ENCODE measurements around the gene ELF4. TPM values are rescaled to one million over a fixed set of nuclear protein-coding genes. Genes with fewer than 3 reads are reported as not detected.

ELF4 gene
- total and polyA plus RNA-seq, 4 donors = 1.9 to 6.6 (median 3.8) TPM

DNA sequence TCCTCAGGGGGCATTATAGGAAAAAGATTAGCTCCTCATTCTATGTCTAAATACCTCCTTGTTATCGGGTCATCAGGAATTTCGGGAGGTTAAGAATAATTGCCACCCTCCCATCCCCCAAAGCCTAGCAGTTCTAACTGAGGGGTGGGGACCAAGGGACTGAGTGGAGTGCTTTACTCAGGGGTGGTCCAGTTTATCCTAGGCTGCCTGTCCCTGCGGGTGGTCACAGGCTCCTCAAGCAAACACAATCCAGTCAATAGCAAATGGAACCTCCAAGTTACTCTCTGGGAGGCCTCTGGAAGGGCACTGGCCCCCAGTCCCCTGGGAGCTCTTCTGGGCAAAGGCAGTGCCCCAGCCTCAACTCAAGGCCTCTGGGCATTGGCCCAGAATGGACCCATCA, 6.7 kb downstream of the ELF4 start:
- DNase-seq (ENCODE audit: low read depth in 4 of 6, low spot score in 6 of 6) = no peak
- Histone ChIP-seq H3K4me3 (ENCODE audit: low read depth, low read length) (no peak overlapping the region), H3K9me3 (ENCODE audit: control insufficient read depth, insufficient read depth, low read length) (no peaks in the 10 kb centered on the region), H3K4me1 (ENCODE audit: control insufficient read depth, insufficient read depth, low read length) (peaks cover 8% of the 10 kb centered on the region), H3K36me3 (ENCODE audit: control insufficient read depth, insufficient read depth, low read length) (no peaks in the 10 kb centered on the region), H3K27me3 (ENCODE audit: control insufficient read depth, insufficient read depth, low read length) (peaks cover 2% of the 10 kb centered on the region), H3K27ac (ENCODE audit: low read depth, low read length) (no peak overlapping the region)
- 20% methylated on average over 1 of the region's 3 CpGs for WGBS (ENCODE audit: insufficient coverage)

GRCh38 chrX:130100180-130100579, 10.1 kb downstream of the ELF4 start:
- Histone ChIP-seq H3K4me3 (ENCODE audit: low read depth, low read length) (no peak overlapping the region), H3K9me3 (ENCODE audit: control insufficient read depth, insufficient read depth, low read length) (no peaks in the 10 kb centered on the region), H3K27ac (ENCODE audit: low read depth, low read length) (no peak overlapping the region), H3K4me1 (ENCODE audit: control insufficient read depth, insufficient read depth, low read length) (no peaks in the 10 kb centered on the region), H3K36me3 (ENCODE audit: control insufficient read depth, insufficient read depth, low read length) (no peaks in the 10 kb centered on the region), H3K27me3 (ENCODE audit: control insufficient read depth, insufficient read depth, low read length) (no peaks in the 10 kb centered on the region)
- 80% methylated on average over 5 of the region's 5 CpGs for WGBS (ENCODE audit: insufficient coverage)
- no peak for DNase-seq (ENCODE audit: low read depth in 4 of 6, low spot score in 6 of 6)

- H3K27ac ChIP-seq (ENCODE audit: low read depth, low read length) = no peak overlapping the region
- WGBS (ENCODE audit: insufficient coverage) = 60% methylated on average over 5 of the region's 5 CpGs
- DNase-seq (ENCODE audit: low read depth in 4 of 6, low spot score in 6 of 6) = no peak
- H3K4me1 ChIP-seq (ENCODE audit: control insufficient read depth, insufficient read depth, low read length) = no peaks in the 10 kb centered on the region
- H3K27me3 ChIP-seq (ENCODE audit: control insufficient read depth, insufficient read depth, low read length) = no peaks in the 10 kb centered on the region
- H3K4me3 ChIP-seq (ENCODE audit: low read depth, low read length) = no peak overlapping the region
- no peaks in the 10 kb centered on the region for H3K9me3 ChIP-seq (ENCODE audit: control insufficient read depth, insufficient read depth, low read length)
- no peaks in the 10 kb centered on the region for H3K36me3 ChIP-seq (ENCODE audit: control insufficient read depth, insufficient read depth, low read length)
These were observed 12.1 kb downstream of the ELF4 start for GRCh38 chrX:130098210-130098552.

DNA sequence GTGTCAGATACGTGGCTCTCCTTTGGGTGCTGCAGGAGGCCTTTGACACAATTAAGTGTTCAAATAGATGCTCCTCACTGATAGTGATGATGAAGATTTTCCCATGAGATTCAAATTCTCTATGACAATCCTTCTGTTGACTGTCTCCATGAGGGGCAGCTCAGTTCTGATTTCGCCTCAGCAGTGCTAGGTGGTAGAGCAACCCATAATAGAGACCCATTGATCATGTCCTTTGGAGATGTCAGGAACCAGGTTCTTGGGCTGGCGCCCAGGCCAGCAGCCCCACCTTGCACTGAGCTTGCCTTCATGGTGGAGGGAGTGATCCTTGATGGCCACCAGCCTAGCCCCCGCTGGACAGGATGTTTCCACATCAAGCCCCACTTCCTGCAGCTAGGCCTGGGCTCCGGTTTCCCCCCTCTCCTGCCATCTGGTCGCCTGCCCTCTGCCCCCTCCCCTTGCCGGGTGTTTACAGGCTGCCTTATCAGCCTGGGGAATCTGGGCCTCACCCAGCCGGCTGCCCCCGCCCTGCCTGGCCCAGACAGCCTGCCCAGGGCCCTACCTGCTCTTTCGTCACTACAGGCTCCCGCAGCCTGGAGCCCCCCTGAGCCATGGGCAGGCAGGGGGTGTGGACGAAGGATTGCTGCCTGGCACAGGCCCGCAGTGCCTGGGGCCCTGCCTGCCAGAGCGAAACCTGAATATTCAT, 12.6 kb downstream of the ELF4 start:
- no peak overlapping the region for H3K27ac ChIP-seq (ENCODE audit: low read depth, low read length)
- no peaks in the 10 kb centered on the region for H3K4me1 ChIP-seq (ENCODE audit: control insufficient read depth, insufficient read depth, low read length)
- no peak for DNase-seq (ENCODE audit: low read depth in 4 of 6, low spot score in 6 of 6)
- no peak overlapping the region for H3K4me3 ChIP-seq (ENCODE audit: low read depth, low read length)
- no peaks in the 10 kb centered on the region for H3K9me3 ChIP-seq (ENCODE audit: control insufficient read depth, insufficient read depth, low read length)
- WGBS (ENCODE audit: insufficient coverage) = 54% methylated on average over 13 of the region's 14 CpGs
- H3K36me3 ChIP-seq (ENCODE audit: control insufficient read depth, insufficient read depth, low read length) = no peaks in the 10 kb centered on the region
- H3K27me3 ChIP-seq (ENCODE audit: control insufficient read depth, insufficient read depth, low read length) = no peaks in the 10 kb centered on the region

- WGBS (ENCODE audit: insufficient coverage) = 80% methylated on average over 4 of the region's 6 CpGs
- DNase-seq (ENCODE audit: low read depth in 4 of 6, low spot score in 6 of 6) = no peak
- Histone ChIP-seq H3K4me1 (ENCODE audit: control insufficient read depth, insufficient read depth, low read length) (no peaks in the 10 kb centered on the region), H3K4me3 (ENCODE audit: low read depth, low read length) (no peak overlapping the region), H3K27ac (ENCODE audit: low read depth, low read length) (no peak overlapping the region), H3K36me3 (ENCODE audit: control insufficient read depth, insufficient read depth, low read length) (no peaks in the 10 kb centered on the region), H3K9me3 (ENCODE audit: control insufficient read depth, insufficient read depth, low read length) (no peaks in the 10 kb centered on the region), H3K27me3 (ENCODE audit: control insufficient read depth, insufficient read depth, low read length) (no peaks in the 10 kb centered on the region)
These were observed 14.9 kb downstream of the ELF4 start for GRCh38 chrX:130095249-130096030.

DNA sequence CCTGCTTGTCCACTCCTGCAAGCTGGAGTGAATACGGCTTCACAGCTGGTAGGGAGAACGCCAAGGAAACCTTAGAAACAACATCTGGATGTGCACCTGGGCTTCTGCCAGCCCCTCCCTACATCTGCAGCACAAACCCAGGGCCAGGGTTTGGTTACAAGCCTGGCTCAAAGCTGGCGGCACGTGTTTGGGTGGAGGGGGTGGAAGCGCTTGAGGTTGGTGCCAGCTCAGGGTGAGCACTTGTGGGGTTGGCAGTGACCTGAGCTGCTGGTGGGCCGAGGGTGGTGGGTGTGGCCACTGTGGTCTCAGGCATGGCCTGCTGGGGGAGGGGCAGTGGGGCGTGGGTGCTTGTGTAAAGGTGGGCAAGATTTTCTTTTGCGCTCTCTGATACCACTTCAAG, 15.6 kb downstream of the ELF4 start:
- no peaks in the 10 kb centered on the region for H3K4me1 ChIP-seq (ENCODE audit: control insufficient read depth, insufficient read depth, low read length)
- no peak overlapping the region for H3K4me3 ChIP-seq (ENCODE audit: low read depth, low read length)
- no peaks in the 10 kb centered on the region for H3K27me3 ChIP-seq (ENCODE audit: control insufficient read depth, insufficient read depth, low read length)
- no peak overlapping the region for H3K27ac ChIP-seq (ENCODE audit: low read depth, low read length)
- H3K36me3 ChIP-seq (ENCODE audit: control insufficient read depth, insufficient read depth, low read length) = no peaks in the 10 kb centered on the region
- H3K9me3 ChIP-seq (ENCODE audit: control insufficient read depth, insufficient read depth, low read length) = no peaks in the 10 kb centered on the region
- 77% methylated on average over 7 of the region's 8 CpGs for WGBS (ENCODE audit: insufficient coverage)
- no peak for DNase-seq (ENCODE audit: low read depth in 4 of 6, low spot score in 6 of 6)

GRCh38 chrX:130093271-130093670, 17.0 kb downstream of the ELF4 start:
- H3K27ac ChIP-seq (ENCODE audit: low read depth, low read length) = no peak overlapping the region
- H3K9me3 ChIP-seq (ENCODE audit: control insufficient read depth, insufficient read depth, low read length) = no peaks in the 10 kb centered on the region
- no peak for DNase-seq (ENCODE audit: low read depth in 4 of 6, low spot score in 6 of 6)
- no peaks in the 10 kb centered on the region for H3K36me3 ChIP-seq (ENCODE audit: control insufficient read depth, insufficient read depth, low read length)
- no peaks in the 10 kb centered on the region for H3K27me3 ChIP-seq (ENCODE audit: control insufficient read depth, insufficient read depth, low read length)
- no peak overlapping the region for H3K4me3 ChIP-seq (ENCODE audit: low read depth, low read length)
- no CpG with 5 or more reads among the region's 2 CpGs for WGBS (ENCODE audit: insufficient coverage)
- H3K4me1 ChIP-seq (ENCODE audit: control insufficient read depth, insufficient read depth, low read length) = no peaks in the 10 kb centered on the region

DNA sequence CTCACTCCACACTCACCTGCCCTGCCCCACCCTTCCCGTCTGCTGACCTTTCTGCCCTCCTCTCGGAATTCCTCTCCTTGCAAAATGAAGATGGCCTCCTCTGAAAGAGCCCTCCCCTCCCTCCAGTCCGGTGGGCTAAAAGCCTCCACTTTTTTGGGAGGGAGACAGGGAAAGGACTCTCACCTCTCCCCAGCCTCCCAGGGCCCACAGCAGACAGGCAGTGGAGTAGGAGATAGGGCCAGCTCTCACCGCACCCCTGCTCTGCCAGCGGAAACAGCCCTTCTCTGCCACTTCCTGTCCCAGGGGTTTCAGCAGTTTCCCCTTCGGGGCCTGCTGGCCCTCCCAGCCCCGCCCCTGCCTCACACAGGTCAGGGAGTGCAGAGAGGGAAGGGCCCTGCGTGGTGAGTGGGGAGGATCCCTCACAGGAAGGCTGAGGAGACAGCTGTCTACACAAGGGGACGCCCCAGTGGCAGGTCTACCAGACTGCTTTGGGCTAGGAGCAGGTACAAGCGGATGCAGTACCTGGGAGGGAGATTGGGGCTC, 18.2 kb downstream of the ELF4 start:
- H3K36me3 ChIP-seq (ENCODE audit: control insufficient read depth, insufficient read depth, low read length) = no peaks in the 10 kb centered on the region
- H3K4me1 ChIP-seq (ENCODE audit: control insufficient read depth, insufficient read depth, low read length) = no peaks in the 10 kb centered on the region
- WGBS (ENCODE audit: insufficient coverage) = 60% methylated on average over 4 of the region's 10 CpGs
- no peaks in the 10 kb centered on the region for H3K27me3 ChIP-seq (ENCODE audit: control insufficient read depth, insufficient read depth, low read length)
- H3K27ac ChIP-seq (ENCODE audit: low read depth, low read length) = no peak overlapping the region
- no peaks in the 10 kb centered on the region for H3K9me3 ChIP-seq (ENCODE audit: control insufficient read depth, insufficient read depth, low read length)
- no peak for DNase-seq (ENCODE audit: low read depth in 4 of 6, low spot score in 6 of 6)
- no peak overlapping the region for H3K4me3 ChIP-seq (ENCODE audit: low read depth, low read length)

GRCh38 chrX:130090364-130090763, 19.9 kb downstream of the ELF4 start:
- 100% methylated on average over 1 of the region's 3 CpGs for WGBS (ENCODE audit: insufficient coverage)
- H3K27me3 ChIP-seq (ENCODE audit: control insufficient read depth, insufficient read depth, low read length) = no peaks in the 10 kb centered on the region
- no peaks in the 10 kb centered on the region for H3K9me3 ChIP-seq (ENCODE audit: control insufficient read depth, insufficient read depth, low read length)
- no peaks in the 10 kb centered on the region for H3K36me3 ChIP-seq (ENCODE audit: control insufficient read depth, insufficient read depth, low read length)
- no peak overlapping the region for H3K4me3 ChIP-seq (ENCODE audit: low read depth, low read length)
- no peak overlapping the region for H3K27ac ChIP-seq (ENCODE audit: low read depth, low read length)
- no peak for DNase-seq (ENCODE audit: low read depth in 4 of 6, low spot score in 6 of 6)
- no peaks in the 10 kb centered on the region for H3K4me1 ChIP-seq (ENCODE audit: control insufficient read depth, insufficient read depth, low read length)

Data from spinal cord (tissue), 10 donors.